NT2/D1 (cell line): Measurements from ENCODE around the gene PTCD3.

Experiments used
- SUZ12 ChIP-seq: IDR thresholded peaks from 2 replicates; pipeline ENCODE4 v1.6.1; 2011; ENCODE audit not compliant: insufficient read length, insufficient read depth; ENCODE audit errors: extremely low read depth
- YY1 ChIP-seq: IDR thresholded peaks from 2 replicates; pipeline ENCODE4 v1.6.1; 2011; ENCODE audit not compliant: insufficient read length, insufficient read depth
- ZNF274 ChIP-seq: IDR thresholded peaks from 2 replicates; pipeline ENCODE4 v1.6.1; 2011; ENCODE audit warnings: mild to moderate bottlenecking, low read depth, low read length

DNA sequence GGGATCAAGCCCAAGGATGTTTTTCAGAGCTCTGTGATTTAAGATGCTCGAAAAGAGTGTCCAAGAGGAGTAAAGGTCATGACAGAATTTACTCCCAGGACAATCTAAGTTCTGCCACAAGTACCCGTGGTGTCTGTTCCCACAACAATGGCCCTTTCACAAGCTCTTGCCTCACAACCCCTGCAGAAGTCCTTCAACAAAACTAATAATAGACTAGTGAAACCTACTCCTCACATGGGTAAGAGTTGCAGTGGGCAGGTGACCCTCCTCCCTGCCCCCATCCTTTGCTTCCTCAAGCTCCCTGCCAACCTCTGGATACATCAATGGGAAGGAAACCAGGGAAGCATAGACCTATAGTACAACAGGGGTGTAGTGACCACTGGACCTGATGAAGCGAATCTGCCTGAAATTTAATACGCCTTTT, 34.9 kb downstream of the PTCD3 start:
- TF ChIP-seq ZNF274 = no peak
- no peak for TF ChIP-seq YY1
- no peak for TF ChIP-seq SUZ12
